HepG2 (cell line): ENCODE data around the gene SKP2. TPM values are rescaled to one million over a fixed set of nuclear protein-coding genes. Genes with fewer than 3 reads are reported as not detected.

Experiments
- AGO2 ChIP-seq: fragments of 200-400 bp; formaldehyde crosslinking; optimal IDR thresholded peaks from 2 replicates; pipeline ENCODE3; 2017; ENCODE audit warnings: mild to moderate bottlenecking, low read depth, low read length, moderate library complexity
- AKAP8 ChIP-seq: sonication (generic); formaldehyde crosslinking; IDR thresholded peaks from 2 replicates; pipeline ENCODE4 v1.5.1; 2020; ENCODE audit warnings: mild to moderate bottlenecking, missing genetic modification reagents
- ARNTL ChIP-seq: sonication (generic); formaldehyde crosslinking; IDR thresholded peaks from 2 replicates; pipeline ENCODE4 v1.4.0; 2020; ENCODE audit warnings: mild to moderate bottlenecking, missing genetic modification reagents
- BCL3 ChIP-seq: sonication (generic); formaldehyde crosslinking; IDR thresholded peaks from 2 replicates; pipeline ENCODE4 v1.5.1; 2020; ENCODE audit warnings: mild to moderate bottlenecking, missing genetic modification reagents, moderate library complexity
- CBFB ChIP-seq: sonication (generic); formaldehyde crosslinking; IDR thresholded peaks from 2 replicates; pipeline ENCODE4 v1.4.0; 2020; ENCODE audit warnings: missing genetic modification reagents
- HMG20B ChIP-seq: conservative IDR thresholded peaks from 2 replicates; pipeline ENCODE4 v1.6.1; 2016; ENCODE audit warnings: missing genetic modification reagents, missing compliant biosample characterization
- KDM2A ChIP-seq: sonication (generic); formaldehyde crosslinking; IDR thresholded peaks from 2 replicates; pipeline ENCODE4 v1.4.0; 2020; ENCODE audit warnings: low read depth, missing genetic modification reagents, borderline replicate concordance
- KLF15 ChIP-seq: sonication (generic); formaldehyde crosslinking; IDR thresholded peaks from 2 replicates; pipeline ENCODE4 v1.8.1; 2023; ENCODE audit warnings: borderline replicate concordance, mild to moderate bottlenecking, inconsistent platforms, missing genetic modification reagents, mixed read lengths
- PRPF4 ChIP-seq: fragments of 200-400 bp; formaldehyde crosslinking; IDR thresholded peaks from 2 replicates; pipeline ENCODE4 v1.6.1; 2016; ENCODE audit warnings: low read length, low read depth; ENCODE audit not compliant: poor library complexity, severe bottlenecking
- RNF219 ChIP-seq: sonication (generic); formaldehyde crosslinking; IDR thresholded peaks from 2 replicates; pipeline ENCODE4 v1.5.0; 2020; ENCODE audit warnings: mild to moderate bottlenecking, missing genetic modification reagents
- SRF ChIP-seq: IDR thresholded peaks from 2 replicates; pipeline ENCODE4 v1.6.1; 2011; ENCODE audit warnings: mild to moderate bottlenecking, low read depth, low read length, moderate library complexity
- SRSF1 ChIP-seq: fragments of 200-400 bp; formaldehyde crosslinking; optimal IDR thresholded peaks from 2 replicates; pipeline ENCODE3; 2017; ENCODE audit warnings: mild to moderate bottlenecking, low read depth, low read length, moderate library complexity
- ZNF280D ChIP-seq: sonication (generic); formaldehyde crosslinking; IDR thresholded peaks from 2 replicates; pipeline ENCODE4 v1.5.1; 2020; ENCODE audit warnings: mild to moderate bottlenecking, missing genetic modification reagents
- ZNF431 ChIP-seq: sonication (generic); formaldehyde crosslinking; IDR thresholded peaks from 2 replicates; pipeline ENCODE4 v1.9.0; 2022; ENCODE audit warnings: missing genetic modification reagents, low read depth, mild to moderate bottlenecking, borderline replicate concordance
- ZNF558 ChIP-seq: sonication (generic); formaldehyde crosslinking; IDR thresholded peaks from 2 replicates; pipeline ENCODE4 v1.9.0; 2022; ENCODE audit warnings: mild to moderate bottlenecking, missing genetic modification reagents, borderline replicate concordance
- ZNF670 ChIP-seq: sonication (generic); formaldehyde crosslinking; IDR thresholded peaks from 2 replicates; pipeline ENCODE4 v1.8.0; 2022; ENCODE audit warnings: mild to moderate bottlenecking, missing genetic modification reagents, borderline replicate concordance
- ZNF790 ChIP-seq: sonication (generic); formaldehyde crosslinking; IDR thresholded peaks from 2 replicates; pipeline ENCODE4 v1.8.0; 2022; ENCODE audit warnings: missing genetic modification reagents, mild to moderate bottlenecking, borderline replicate concordance
- ZNF792 ChIP-seq: IDR thresholded peaks from 2 replicates; pipeline ENCODE4 v1.6.1; 2016
- ZNF883 ChIP-seq: sonication (generic); formaldehyde crosslinking; IDR thresholded peaks from 2 replicates; pipeline ENCODE4 v1.5.1; 2020; ENCODE audit warnings: mild to moderate bottlenecking, missing genetic modification reagents; ENCODE audit errors: not compliant biosample characterization
- polyA plus RNA-seq, 8 experiments: library from polyadenylated mRNA; depleted of rRNA in 3 of 8; stranded (reverse) in 7 of 8; unstranded in 1 of 8; fragments of >200 nt; fragmentation: Illumina TruSeq in 4 of 8; extraction: Trizol in 4 of 8; gene quantifications; 2 replicates each; pipeline versions ENCODE4 v1.2.1 to v1.2.3, GENCODE V29; 2011 to 2016; ENCODE audit warnings: low read depth in 4 of 8, missing spikeins in 1 of 8, mixed read lengths in 1 of 8; ENCODE audit not compliant: insufficient read depth in 1 of 8
- total RNA-seq, 5 experiments: library from RNA; depleted of rRNA; stranded (reverse); fragments of >200 nt; fragmentation: Illumina TruSeq; extraction: Trizol; gene quantifications; 2 replicates each; pipeline ENCODE4 v1.2.3, GENCODE V29; 2016; ENCODE audit warnings: low read depth in 1 of 5

Gene SKP2
- total and polyA plus RNA-seq, 2 of the 13 experiments (the other 11 are each of a cell fraction or from before 2014, with no cell fraction given): 29.6 to 84.1 TPM

- no peak for TF ChIP-seq PRPF4
- peak; percentile 31; the same call in 1 of the 2 replicates for TF ChIP-seq ZNF670
- TF ChIP-seq HMG20B (CRISPR knock-in tag): 0 out of 2 replicates have a peak, but pooled peaks have one; percentile 20
- no peak for TF ChIP-seq BCL3 (CRISPR knock-in tag)
- TF ChIP-seq CBFB (CRISPR knock-in tag): peak; percentile 81
- no peak for TF ChIP-seq SRF
- TF ChIP-seq ZNF792: peak; percentile 79
- TF ChIP-seq ZNF431 (CRISPR knock-in tag): peak; percentile 70; the same call in 1 of the 2 replicates
- no peak for TF ChIP-seq RNF219 (CRISPR knock-in tag)
- peak; percentile 88 for TF ChIP-seq KDM2A (CRISPR knock-in tag)
- peak; percentile 37; the same call in 1 of the 2 replicates for TF ChIP-seq ZNF790
- peak; percentile 41 for TF ChIP-seq ZNF883
- TF ChIP-seq AGO2: peak; percentile 42
- no peak for TF ChIP-seq ARNTL (CRISPR knock-in tag)
- peak; percentile 22 for TF ChIP-seq SRSF1
- peak; percentile 57; the same call in 1 of the 2 replicates for TF ChIP-seq KLF15 (CRISPR knock-in tag)
- peak; percentile 79; the same call in 1 of the 2 replicates for TF ChIP-seq ZNF280D
- TF ChIP-seq AKAP8 (CRISPR knock-in tag): peak; percentile 37; the same call in 1 of the 2 replicates
- TF ChIP-seq ZNF558: peak; percentile 86
These were observed at the start of gene SKP2, which contains the start of gene LMBRD2 (continued) for GRCh38 chr5:36151434-36152323.
